Activated T-cell treated with anti-CD3 and anti-CD28 coated beads, Interleukin-2, amount 50 U/mL, for 1 hour (primary cell): ENCODE data around the gene TUBGCP2.
A peak's percentile ranks its signal among the peaks of the same experiment; 100 is the strongest.

ENCODE experiments used
- DNase-seq: peaks from one replicate; pipeline ENCODE4 v3.0.0-alpha.2; 2020

The TUBGCP2 gene

GRCh38 chr10:133299738-133300137 lies 8.9 kb downstream of the TUBGCP2 start:
- no peak for DNase-seq

GRCh38 chr10:133299224-133299623 lies 9.4 kb downstream of the TUBGCP2 start:
- DNase-seq, result no peak

- DNase-seq, result no peak
Observed at GRCh38 chr10:133298466-133298865, 10.2 kb downstream of the TUBGCP2 start.

DNA sequence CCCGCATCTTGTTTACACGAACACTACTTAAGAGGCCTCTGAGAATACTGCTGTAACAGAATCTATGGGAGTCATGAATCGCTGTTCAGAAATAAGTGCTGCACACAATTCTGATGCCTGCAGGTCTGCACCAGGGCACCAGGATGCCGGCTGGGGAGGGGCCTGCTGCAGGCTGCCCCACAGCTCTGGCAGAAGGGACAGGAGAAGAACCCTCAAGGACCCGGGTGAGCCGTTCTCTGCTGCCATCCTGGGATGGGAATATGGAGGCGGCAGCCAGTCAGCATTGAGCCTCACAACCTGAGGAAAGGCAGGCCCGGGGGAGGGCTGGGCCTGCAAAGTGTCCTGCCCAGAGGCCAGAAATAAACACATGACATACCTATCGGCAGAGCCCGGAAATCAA lies 11.2 kb downstream of the TUBGCP2 start:
- DNase-seq, result no peak

DNA sequence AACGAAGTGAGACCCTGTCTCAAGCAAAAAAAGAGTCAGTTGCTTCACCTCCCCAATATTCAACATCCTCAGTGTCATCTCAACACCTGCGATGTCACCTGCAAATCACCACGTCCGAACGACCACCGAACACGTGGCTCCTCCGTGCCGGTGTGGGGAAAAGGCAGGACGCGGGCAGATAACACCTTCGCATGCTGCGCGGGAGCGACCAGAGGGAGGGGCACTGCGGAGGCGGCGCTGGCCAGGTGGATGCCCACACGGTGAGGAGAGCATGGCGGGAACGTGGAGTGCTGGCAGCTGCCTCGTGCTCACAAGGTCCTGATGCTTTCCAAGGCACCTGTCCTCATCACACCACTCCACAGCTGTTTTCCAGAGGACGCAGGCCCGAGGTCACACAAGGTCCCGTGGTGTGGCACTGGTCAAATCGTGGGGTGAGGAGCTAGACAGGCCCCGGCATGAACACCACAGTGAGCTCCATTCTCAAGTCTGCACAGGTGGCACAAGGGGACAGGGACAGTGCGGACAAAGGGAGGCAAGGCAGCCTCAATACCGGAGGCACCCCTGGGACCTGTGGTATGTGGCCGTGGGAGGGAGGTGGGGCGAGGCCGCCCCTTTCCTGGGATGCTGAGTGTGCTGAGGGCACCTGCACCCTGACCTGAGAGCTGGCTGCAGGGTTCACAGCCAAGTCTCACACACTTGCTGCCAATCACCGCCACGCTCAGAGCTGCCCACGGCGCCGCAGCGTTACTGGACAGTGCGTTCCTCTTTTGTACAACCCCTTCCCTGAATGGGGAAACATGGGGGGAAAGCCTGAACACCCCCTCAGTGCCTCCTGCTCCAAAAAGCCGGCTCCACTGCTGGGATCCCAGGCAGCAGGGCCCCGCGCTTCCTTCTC lies 13.0 kb downstream of the TUBGCP2 start:
- DNase-seq, result no peak

GRCh38 chr10:133294189-133294588 lies 14.5 kb downstream of the TUBGCP2 start:
- DNase-seq, result no peak

DNA sequence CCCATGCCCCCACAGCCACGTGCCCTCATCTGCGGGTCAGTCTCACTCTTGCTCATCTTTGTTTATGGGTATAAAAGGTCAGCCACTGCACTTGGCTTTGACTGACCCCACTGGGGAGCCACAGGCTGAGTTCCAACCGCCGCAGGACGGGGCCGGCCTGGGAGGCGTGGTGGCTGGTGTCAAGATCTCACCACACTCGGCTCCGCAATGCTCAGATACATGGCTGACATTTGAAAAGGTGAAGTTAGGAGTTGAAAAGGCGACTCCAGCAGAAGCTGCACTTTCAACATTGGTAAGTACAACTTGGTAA lies 14.9 kb downstream of the TUBGCP2 start:
- DNase-seq, result no peak

- DNase-seq, result no peak
Observed at GRCh38 chr10:133292919-133293809, 15.5 kb downstream of the TUBGCP2 start.

DNA sequence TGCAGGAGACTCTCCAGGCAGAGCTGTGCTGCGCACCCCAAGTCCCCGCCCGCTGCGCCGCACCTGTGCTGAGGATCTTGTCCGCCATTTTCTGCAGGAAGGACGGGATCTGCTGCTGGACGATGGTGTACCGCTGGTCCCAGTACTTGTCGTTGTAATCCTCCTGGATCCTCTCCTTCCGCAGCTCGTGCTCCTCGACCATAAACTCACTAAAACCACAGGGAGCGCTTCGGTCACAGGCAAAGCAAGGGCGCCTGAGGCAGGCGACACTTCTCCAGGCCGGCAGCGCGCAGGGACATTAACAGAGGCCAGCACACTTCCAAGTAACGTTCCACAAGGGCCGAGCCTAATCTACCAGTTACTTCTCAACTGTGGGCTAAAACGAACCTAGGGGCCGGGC lies 18.9 kb downstream of the TUBGCP2 start:
- no peak for DNase-seq

DNA sequence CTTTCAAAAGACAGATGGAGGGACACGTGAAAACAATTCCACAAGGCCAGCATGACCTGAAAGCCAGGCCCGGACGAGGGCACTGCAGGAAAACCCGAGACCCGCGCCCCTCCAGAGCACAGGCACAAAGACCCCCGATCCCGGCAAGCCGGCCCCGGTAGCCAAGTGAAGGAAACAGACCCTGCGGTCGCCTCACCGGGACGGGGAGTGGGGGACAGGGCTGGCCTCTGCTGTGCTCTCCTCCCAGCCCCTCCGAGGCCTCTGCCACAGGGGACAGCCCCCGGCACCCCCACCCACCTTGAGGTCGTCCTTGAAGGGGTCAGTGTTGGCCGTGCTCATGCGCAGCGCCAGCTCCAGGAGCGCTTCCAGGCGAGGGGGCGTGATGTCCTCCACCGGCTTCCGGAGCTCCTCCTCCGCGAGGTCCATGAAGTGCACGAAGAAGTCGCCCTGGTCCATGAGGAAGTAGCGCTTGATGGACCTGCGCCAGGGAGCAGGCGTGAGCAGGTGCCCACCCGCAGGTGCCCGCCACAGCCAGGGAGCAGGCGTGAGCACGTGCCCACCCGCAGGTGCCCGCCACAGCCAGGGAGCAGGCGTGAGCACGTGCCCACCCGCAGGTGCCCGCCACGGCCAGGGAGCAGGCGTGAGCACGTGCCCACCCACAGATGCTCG lies 20.7 kb downstream of the TUBGCP2 start:
- DNase-seq, result no peak

DNA sequence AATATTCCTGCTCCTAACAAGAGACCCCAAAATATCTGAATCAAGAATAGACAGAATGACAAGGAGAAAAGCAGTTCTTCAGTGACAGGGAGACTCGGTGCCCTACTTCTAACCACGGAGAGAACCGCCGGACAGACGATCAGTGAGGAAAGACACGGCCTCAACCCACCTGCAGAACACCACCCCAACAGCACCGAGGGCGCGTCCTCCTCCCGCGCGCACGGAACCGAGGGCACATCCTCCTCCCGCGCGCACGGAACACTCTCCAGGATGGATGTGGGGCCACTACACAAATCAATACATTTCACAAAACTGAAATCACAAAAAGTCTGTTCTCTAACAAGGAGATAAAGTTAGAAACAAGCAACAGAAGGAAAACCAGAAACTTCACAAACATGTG lies 22.3 kb downstream of the TUBGCP2 start:
- DNase-seq, result no peak

GRCh38 chr10:133285217-133285616 lies 23.5 kb downstream of the TUBGCP2 start:
- no peak for DNase-seq

GRCh38 chr10:133283931-133284330 lies 24.7 kb downstream of the TUBGCP2 start:
- no peak for DNase-seq

DNA sequence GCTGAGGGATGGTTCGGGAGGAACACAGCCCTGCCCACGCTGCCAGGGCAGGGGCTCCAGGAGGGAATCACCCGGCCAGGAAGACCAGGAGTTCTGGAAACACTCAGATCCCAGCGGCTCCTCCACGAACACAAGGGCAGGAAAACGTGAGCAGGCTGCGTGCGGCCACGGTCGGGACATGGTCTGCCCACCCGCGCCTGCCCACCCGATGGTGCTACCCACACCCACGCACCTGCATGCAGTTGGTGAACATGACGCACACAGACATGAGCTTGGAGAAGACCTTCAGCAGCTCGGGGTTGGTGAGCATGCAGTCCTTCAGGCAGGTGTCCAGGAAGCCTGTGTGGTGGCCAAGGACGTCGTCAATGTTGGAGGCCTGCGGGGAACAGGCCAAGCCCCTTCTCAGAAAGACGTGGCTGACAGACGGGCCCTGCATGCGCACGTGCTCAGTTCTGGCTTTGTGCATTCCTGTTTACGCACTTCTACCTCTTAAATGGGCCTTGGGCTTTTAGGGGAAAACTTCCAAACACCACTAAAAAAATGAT lies 25.8 kb downstream of the TUBGCP2 start:
- no peak for DNase-seq

GRCh38 chr10:133281628-133282372 lies 26.9 kb downstream of the TUBGCP2 start:
- DNase-seq, result no peak

DNA sequence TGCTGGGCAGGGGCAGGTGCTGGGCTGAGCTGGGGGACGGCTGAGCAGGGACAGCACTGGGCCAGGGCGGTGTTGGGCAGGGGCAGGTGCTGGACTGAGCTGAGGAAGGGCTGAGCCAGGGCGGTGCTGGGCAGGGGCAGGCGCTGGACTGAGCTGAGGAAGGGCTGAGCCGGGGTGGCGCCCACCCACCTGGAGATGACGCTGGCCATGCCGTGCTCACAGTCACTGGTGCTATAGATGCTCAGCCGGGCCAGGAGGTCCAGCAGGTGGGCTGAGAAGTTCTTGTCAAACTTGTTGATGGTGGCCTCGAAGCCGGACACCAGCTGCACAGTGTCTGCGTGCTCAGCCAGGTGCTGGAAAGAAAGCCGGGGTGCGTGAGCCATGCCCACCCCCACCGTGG lies 27.6 kb downstream of the TUBGCP2 start:
- no peak for DNase-seq

DNA sequence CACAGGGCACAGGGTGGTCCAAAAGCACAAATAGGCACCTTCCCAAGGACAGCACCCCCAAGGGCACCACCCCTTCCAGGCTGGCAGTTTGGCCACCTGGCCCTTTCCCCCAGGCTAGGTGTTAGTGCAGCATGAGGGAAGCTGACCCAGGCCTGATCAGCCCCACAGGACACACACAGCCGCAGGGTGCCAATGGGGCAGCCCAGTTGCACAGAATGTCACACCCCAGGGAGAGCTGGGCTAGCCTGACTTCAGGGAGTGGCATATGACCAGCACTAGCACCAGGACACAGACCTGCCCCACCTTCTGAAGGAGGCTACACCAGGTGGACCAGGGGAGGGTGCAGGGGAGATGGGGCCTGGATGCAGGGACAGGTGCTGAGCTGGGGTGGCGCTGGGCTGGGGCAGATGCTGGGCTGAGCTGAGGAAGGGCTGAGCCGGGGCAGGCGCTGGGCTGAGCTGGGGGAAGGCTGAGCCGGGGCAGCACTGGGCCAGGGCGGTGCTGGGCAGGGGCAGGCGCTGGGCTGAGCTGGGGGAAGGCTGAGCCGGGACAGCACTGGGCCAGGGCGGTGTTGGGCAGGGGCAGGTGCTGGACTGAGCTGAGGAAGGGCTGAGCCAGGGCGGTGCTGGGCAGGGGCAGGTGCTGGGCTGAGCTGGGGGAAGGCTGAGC lies 28.1 kb downstream of the TUBGCP2 start:
- no peak for DNase-seq

- DNase-seq, result no peak
Observed at GRCh38 chr10:133279326-133280226, 29.1 kb downstream of the TUBGCP2 start.

DNA sequence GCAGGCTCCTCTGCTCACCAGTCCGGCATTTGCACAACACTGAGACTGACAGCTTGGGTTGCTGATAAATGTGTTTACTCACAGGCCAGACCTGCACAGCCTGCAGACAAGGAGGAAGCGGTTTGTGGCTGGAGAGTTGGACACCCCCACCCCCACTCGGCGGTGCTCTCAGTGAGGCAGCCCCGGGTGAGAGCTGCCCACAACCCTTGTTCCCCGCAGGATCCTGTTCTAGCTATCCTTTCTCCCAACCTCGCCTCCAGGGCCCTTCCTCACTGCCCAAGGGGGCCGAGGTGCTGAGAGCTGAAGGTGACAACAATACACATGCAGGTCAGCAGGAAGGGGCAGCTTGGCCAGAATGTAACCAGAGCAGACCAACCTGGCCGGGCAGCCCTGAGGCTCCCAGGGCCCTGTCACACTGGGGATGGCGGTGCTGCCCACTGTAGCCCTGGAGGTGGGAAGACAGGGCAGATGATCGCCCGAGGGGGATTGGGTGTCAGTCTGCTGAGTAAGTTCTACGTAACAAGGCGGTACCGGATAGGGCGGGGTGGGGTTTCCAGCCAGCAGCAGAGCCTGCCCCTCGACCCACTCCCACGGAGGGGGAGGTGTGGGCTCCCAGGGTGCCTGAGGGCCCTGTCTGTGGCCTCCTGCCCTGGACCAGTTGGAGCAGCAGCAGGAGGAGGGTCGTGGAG lies 30.0 kb downstream of the TUBGCP2 start:
- peak; percentile 66 for DNase-seq

DNA sequence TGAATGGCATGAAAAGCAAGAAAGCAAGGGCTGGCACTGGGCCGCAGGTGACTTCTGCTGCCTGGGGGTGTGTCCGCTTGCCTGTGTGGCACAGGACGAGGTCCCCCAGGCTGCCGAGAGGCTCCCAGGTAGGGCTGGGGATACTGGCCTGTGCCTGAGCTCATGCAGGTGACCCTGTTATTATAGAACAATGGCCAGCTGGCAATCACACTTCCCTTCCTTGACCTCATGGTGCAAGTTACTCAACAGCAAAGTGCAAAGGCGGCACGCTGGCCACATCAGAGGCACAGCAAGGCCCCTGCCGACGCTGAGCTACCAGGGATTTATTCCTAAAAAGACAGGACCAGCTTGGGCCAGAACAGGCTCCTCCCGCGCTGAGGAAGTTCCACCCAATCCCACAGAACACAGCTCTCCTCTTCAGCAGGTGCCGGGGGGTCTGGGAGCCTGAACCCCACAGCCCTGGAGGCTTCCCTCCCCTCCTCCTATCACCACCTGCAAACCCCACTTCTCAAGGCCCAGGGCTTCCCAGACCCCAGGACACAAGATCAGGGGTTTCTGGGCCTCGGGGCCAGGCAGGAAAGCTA lies 30.6 kb downstream of the TUBGCP2 start:
- DNase-seq, result peak; percentile 31
